GM23338 (cell line): ENCODE results near the gene DCTN5. TPM values are rescaled to one million over a fixed set of nuclear protein-coding genes. Genes with fewer than 3 reads are reported as not detected.

Experiments
- ATAC-seq: fragments of 200-7000 bp; cut with Tn5 transposase; 3 replicates; pipeline ENCODE4 v1.9.1; 2020
- DNase-seq: peaks from one replicate; pipeline ENCODE4 v3.0.0-alpha.2; 2015; ENCODE audit warnings: low spot score
- H2AFZ ChIP-seq: fragments of 200-600 bp; sonication (generic); 2 replicates; pipeline ENCODE4 v1.8.0; 2016; ENCODE audit warnings: antibody characterized with exemption, mild to moderate bottlenecking, moderate library complexity
- H3F3A ChIP-seq: fragments of 200-600 bp; sonication (generic); replicated peaks from 2 replicates; pipeline ENCODE4 v1.8.0; 2017; ENCODE audit warnings: antibody characterized with exemption, mixed run types, low read depth
- H3K27ac ChIP-seq: fragments of 200-600 bp; sonication (generic); 2 replicates; pipeline ENCODE4 v1.6.1; 2016; ENCODE audit warnings: low read depth
- H3K27me3 ChIP-seq: fragments of 200-600 bp; sonication (generic); 2 replicates; pipeline ENCODE4 v1.8.0; 2016; ENCODE audit warnings: mild to moderate bottlenecking, mixed run types, moderate library complexity; ENCODE audit not compliant: insufficient read depth
- H3K36me3 ChIP-seq: fragments of 200-600 bp; sonication (generic); 2 replicates; pipeline ENCODE4 v1.8.0; 2016; ENCODE audit warnings: mild to moderate bottlenecking; ENCODE audit not compliant: insufficient read depth
- H3K4me1 ChIP-seq: fragments of 200-600 bp; sonication (generic); 2 replicates; pipeline ENCODE4 v1.8.0; 2016; ENCODE audit warnings: mild to moderate bottlenecking, moderate library complexity; ENCODE audit not compliant: insufficient read depth
- H3K4me2 ChIP-seq: fragments of 200-600 bp; sonication (generic); 2 replicates; pipeline ENCODE4 v1.7.1; 2017; ENCODE audit warnings: mixed run types
- H3K4me3 ChIP-seq: fragments of 200-600 bp; sonication (generic); 2 replicates; pipeline ENCODE4 v1.6.1; 2016; ENCODE audit warnings: mixed run types
- H3K79me2 ChIP-seq: fragments of 200-600 bp; sonication (generic); replicated peaks from 2 replicates; pipeline ENCODE4 v1.8.0; 2017; ENCODE audit warnings: mild to moderate bottlenecking; ENCODE audit not compliant: insufficient read depth
- H3K9me2 ChIP-seq: fragments of 200-600 bp; sonication (generic); 2 replicates; pipeline ENCODE4 v1.8.0; 2017; ENCODE audit not compliant: insufficient read depth
- H4K20me1 ChIP-seq: fragments of 200-600 bp; sonication (generic); replicated peaks from 2 replicates; pipeline ENCODE4 v1.8.0; 2017; ENCODE audit warnings: mild to moderate bottlenecking; ENCODE audit not compliant: insufficient read depth
- H3K27ac Mint-ChIP-seq: 2 replicates; pipeline ENCODE4 v1.8.0; 2020; ENCODE audit warnings: inconsistent platforms, mild to moderate bottlenecking, moderate library complexity, mixed read lengths
- H3K27me3 Mint-ChIP-seq: 3 replicates; pipeline ENCODE4 v1.8.0; 2022; ENCODE audit warnings: low read depth, mild to moderate bottlenecking, moderate library complexity, mixed read lengths, inconsistent platforms; ENCODE audit not compliant: insufficient read depth, poor library complexity
- H3K36me3 Mint-ChIP-seq: 3 replicates; pipeline ENCODE4 v1.8.0; 2021; ENCODE audit warnings: low read depth, mild to moderate bottlenecking, inconsistent platforms, moderate library complexity, mixed read lengths
- H3K4me1 Mint-ChIP-seq: 3 replicates; pipeline ENCODE4 v1.8.0; 2020; ENCODE audit warnings: mild to moderate bottlenecking, inconsistent platforms, mixed read lengths
- H3K4me3 Mint-ChIP-seq: 3 replicates; pipeline ENCODE4 v1.8.0; 2021; ENCODE audit warnings: moderate library complexity, mild to moderate bottlenecking, inconsistent platforms, mixed read lengths
- H3K9me3 Mint-ChIP-seq: 3 replicates; pipeline ENCODE4 v1.8.0; 2020; ENCODE audit warnings: moderate library complexity, mild to moderate bottlenecking, inconsistent platforms, mixed read lengths
- CREB1 ChIP-seq: fragments of 250-450 bp; sonication (Bioruptor Pico); IDR thresholded peaks from 2 replicates; pipeline ENCODE4 v1.5.0; 2020; ENCODE audit warnings: low read depth, mild to moderate bottlenecking, moderate library complexity
- ETS1 ChIP-seq: IDR thresholded peaks from 2 replicates; pipeline ENCODE4 v1.6.1; 2016; ENCODE audit warnings: antibody characterized with exemption
- JUNB ChIP-seq: IDR thresholded peaks from one replicate; pipeline ENCODE4 v1.6.1; 2016; ENCODE audit warnings: antibody characterized with exemption; ENCODE audit not compliant: unreplicated experiment
- REST ChIP-seq: IDR thresholded peaks from one replicate; pipeline ENCODE4 v1.6.1; 2018; ENCODE audit warnings: antibody characterized with exemption; ENCODE audit not compliant: unreplicated experiment
- STAT1 ChIP-seq: IDR thresholded peaks from one replicate; pipeline ENCODE4 v1.6.1; 2016; ENCODE audit warnings: antibody characterized with exemption; ENCODE audit not compliant: unreplicated experiment
- ZNF114 ChIP-seq: fragments of 250-450 bp; sonication (Bioruptor Pico); IDR thresholded peaks from 2 replicates; pipeline ENCODE4 v1.5.0; 2020; ENCODE audit warnings: mild to moderate bottlenecking, moderate library complexity
- ZNF331 ChIP-seq: fragments of 250-450 bp; sonication (Bioruptor Pico); IDR thresholded peaks from 2 replicates; pipeline ENCODE4 v1.5.0; 2020; ENCODE audit warnings: low read depth, mild to moderate bottlenecking, moderate library complexity
- ZNF462 ChIP-seq: fragments of 250-450 bp; sonication (Bioruptor Pico); IDR thresholded peaks from 2 replicates; pipeline ENCODE4 v1.5.0; 2020; ENCODE audit warnings: mild to moderate bottlenecking, moderate library complexity
- polyA plus RNA-seq: library from polyadenylated mRNA; unstranded; fragments of >200 nt; fragmentation: Nextera tagmentation; extraction: Ambion mirVana; gene quantifications from 2 replicates; pipeline ENCODE4 v1.2.1, GENCODE V29; 2016
- total RNA-seq: library from RNA; depleted of rRNA; stranded (reverse); fragments of >200 nt; shearing (Covaris generic); gene quantifications from 2 replicates; pipeline ENCODE4 v1.2.3, GENCODE V29; 2014

DCTN5 gene
- total and polyA plus RNA-seq, 2 experiments from 2014 or later = 11.5 to 69.6 TPM

- no peak for TF ChIP-seq REST
Observed at GRCh38 chr16:23651943-23652468, 10.7 kb downstream of the DCTN5 start (continued).

GRCh38 chr16:23663918-23664317 lies 22.7 kb downstream of the DCTN5 start:
- ATAC-seq (no peak), DNase-seq (no peak)
- Histone ChIP-seq H3F3A (no peaks in the 10 kb centered on the region), H2AFZ (no peak overlapping the region), H3K4me2 (no peak overlapping the region), H4K20me1 (peaks cover 9% of the 10 kb centered on the region), H3K27ac (no peak overlapping the region), H3K79me2 (no peaks in the 10 kb centered on the region), H3K4me3 (no peak overlapping the region), H3K9me2 (no peaks in the 10 kb centered on the region), H3K36me3 (peaks cover 33% of the 10 kb centered on the region), H3K4me1 (no peaks in the 10 kb centered on the region), H3K27me3 (no peaks in the 10 kb centered on the region)
- TF ChIP-seq STAT1 (no peak), CREB1 (no peak)
- H3K4me1 Mint-ChIP-seq = no peaks in the 10 kb centered on the region
- peaks cover 66% of the 10 kb centered on the region for H3K36me3 Mint-ChIP-seq
- no peaks in the 10 kb centered on the region for H3K9me3 Mint-ChIP-seq
- no peak overlapping the region for H3K27ac Mint-ChIP-seq
- no peak overlapping the region for H3K4me3 Mint-ChIP-seq
- H3K27me3 Mint-ChIP-seq = no peaks in the 10 kb centered on the region

- H3K27me3 ChIP-seq = no peaks in the 10 kb centered on the region
- no peaks in the 10 kb centered on the region for H3K4me1 ChIP-seq
- no peak overlapping the region for H3K27ac ChIP-seq
- H3K36me3 Mint-ChIP-seq = peaks cover 47% of the 10 kb centered on the region
- ATAC-seq (no peak), DNase-seq (no peak)
- H3K4me3 Mint-ChIP-seq = no peak overlapping the region
- peaks cover 22% of the 10 kb centered on the region; the same call in 1 of the 2 replicates for H3K36me3 ChIP-seq
- H4K20me1 ChIP-seq = 0 out of 2 replicates have a peak, but pooled peaks cover 3% of the 10 kb centered on the region
- no peaks in the 10 kb centered on the region for H3K4me1 Mint-ChIP-seq
- no peak overlapping the region for H3K27ac Mint-ChIP-seq
- H3K9me2 ChIP-seq = no peaks in the 10 kb centered on the region
- no peaks in the 10 kb centered on the region for H3F3A ChIP-seq
- no peaks in the 10 kb centered on the region for H3K79me2 ChIP-seq
- H3K4me3 ChIP-seq = no peak overlapping the region
- H3K4me2 ChIP-seq = no peak overlapping the region
- no peak overlapping the region for H2AFZ ChIP-seq
- no peaks in the 10 kb centered on the region for H3K9me3 Mint-ChIP-seq
- no peaks in the 10 kb centered on the region for H3K27me3 Mint-ChIP-seq
- TF ChIP-seq ETS1 = no peak
- no peak for TF ChIP-seq ZNF462
- TF ChIP-seq CREB1 = no peak
- no peak for TF ChIP-seq ZNF114 (CRISPR knock-in tag)
- TF ChIP-seq JUNB = no peak
- no peak for TF ChIP-seq ZNF331 (CRISPR knock-in tag)
Observed at GRCh38 chr16:23666571-23667354, 25.5 kb downstream of the DCTN5 start.
